PC-9 (cell line): ENCODE results near the gene SND1. TPM values are rescaled to one million over a fixed set of nuclear protein-coding genes. Genes with fewer than 3 reads are reported as not detected.

Source experiments
- BruUV-seq: library from RNA; stranded (reverse); fragments of 400-500 nt; replicated peaks from 2 replicates; lab custom pipeline; 2021; lab: Mats Ljungman, UMichigan
- CTCF ChIA-PET: fragments of 300-600 bp; sonication (Branson Sonifier 250); formaldehyde crosslinking; loops from one replicate; lab custom pipeline; 2022; ENCODE audit warnings: antibody characterized with exemption; lab: Charles Lee
- POLR2A ChIA-PET: fragments of 300-600 bp; sonication (Branson Sonifier 250); formaldehyde crosslinking; loops from one replicate; lab custom pipeline; 2022; ENCODE audit warnings: antibody characterized with exemption; ENCODE audit not compliant: unreplicated experiment; lab: Charles Lee
- DNase-seq, 2 experiments: peaks; one replicate each; pipeline versions ENCODE4 v3.0.0 to v3.0.0-alpha.2; 2015 to 2022; ENCODE audit warnings: mixed read lengths in 1 of 2
- H2AFZ ChIP-seq: fragments of 200-600 bp; sonication (generic); 2 replicates; pipeline ENCODE4 v1.8.1; 2017; ENCODE audit warnings: antibody characterized with exemption
- H3F3A ChIP-seq: fragments of 200-600 bp; sonication (generic); 2 replicates; pipeline ENCODE4 v1.8.1; 2017; ENCODE audit warnings: antibody characterized with exemption, mild to moderate bottlenecking, low read depth; ENCODE audit not compliant: insufficient read depth
- H3K27ac ChIP-seq: fragments of 200-600 bp; sonication (generic); 2 replicates; pipeline ENCODE4 v1.6.1; 2016; ENCODE audit warnings: mixed run types
- H3K27me3 ChIP-seq: fragments of 200-600 bp; sonication (generic); 2 replicates; pipeline ENCODE4 v1.6.1; 2016; ENCODE audit warnings: low read depth, mixed run types; ENCODE audit not compliant: insufficient read depth
- H3K36me3 ChIP-seq: fragments of 200-600 bp; sonication (generic); 2 replicates; pipeline ENCODE4 v1.6.1; 2016; ENCODE audit warnings: low read depth, mixed run types
- H3K4me1 ChIP-seq: fragments of 200-600 bp; sonication (generic); replicated peaks from 2 replicates; pipeline ENCODE4 v1.6.1; 2016; ENCODE audit warnings: mixed run types; ENCODE audit not compliant: insufficient read depth
- H3K4me2 ChIP-seq: fragments of 200-600 bp; sonication (generic); 2 replicates; pipeline ENCODE4 v1.6.1; 2017; ENCODE audit warnings: mixed run types
- H3K4me3 ChIP-seq: fragments of 200-600 bp; sonication (generic); 2 replicates; pipeline ENCODE4 v1.6.1; 2016; ENCODE audit warnings: mixed run types
- H3K79me2 ChIP-seq: fragments of 200-600 bp; sonication (generic); 2 replicates; pipeline ENCODE4 v1.6.1; 2017; ENCODE audit warnings: low read depth, mixed run types
- H3K9me2 ChIP-seq: fragments of 200-600 bp; sonication (generic); 2 replicates; pipeline ENCODE4 v1.8.1; 2017; ENCODE audit warnings: mild to moderate bottlenecking; ENCODE audit not compliant: insufficient read depth
- H3K9me3 ChIP-seq: fragments of 200-600 bp; sonication (generic); 2 replicates; pipeline ENCODE4 v1.8.1; 2016; ENCODE audit warnings: low read depth; ENCODE audit not compliant: insufficient read depth
- H4K20me1 ChIP-seq: fragments of 200-600 bp; sonication (generic); 2 replicates; pipeline ENCODE4 v1.8.1; 2017; ENCODE audit not compliant: insufficient read depth
- CTCF ChIP-seq: fragments of 200-600 bp; sonication (generic); conservative IDR thresholded peaks from 2 replicates; pipeline ENCODE4 v1.6.1; 2017; ENCODE audit warnings: mixed run types, antibody characterized with exemption, mild to moderate bottlenecking, moderate library complexity
- EZH2 ChIP-seq: fragments of 200-600 bp; sonication (generic); IDR thresholded peaks from 2 replicates; pipeline ENCODE4 v1.8.0; 2017; ENCODE audit warnings: antibody characterized with exemption, low read depth
- intact Hi-C: fragments of 100-400 bp; cut with micrococcal nuclease; formaldehyde crosslinking; loops from one replicate; pipeline ENCODE4 v1.10.0; 2022; ENCODE audit not compliant: unreplicated experiment
- total RNA-seq: library from RNA; stranded (reverse); gene quantifications from 2 replicates; pipeline ENCODE4 v1.2.3, GENCODE V29; 2021

Gene SND1
- total RNA-seq, 1 experiment from 2014 or later: 273 TPM

GRCh38 chr7:127933146-127933545 is 281.2 kb downstream of the SND1 start:
- ChIA-PET CTCF (no interaction called here), POLR2A (no interaction called here)
- Histone ChIP-seq H3F3A (no peaks in the 10 kb centered on the region), H3K27me3 (no peaks in the 10 kb centered on the region), H3K27ac (no peak overlapping the region), H3K4me3 (no peak overlapping the region), H3K9me3 (no peaks in the 10 kb centered on the region), H3K4me1 (no peaks in the 10 kb centered on the region), H3K4me2 (no peak overlapping the region), H2AFZ (no peak overlapping the region), H4K20me1 (no peaks in the 10 kb centered on the region), H3K36me3 (no peaks in the 10 kb centered on the region), H3K9me2 (no peaks in the 10 kb centered on the region), H3K79me2 (no peaks in the 10 kb centered on the region)
- intact Hi-C loops: no loop called here
- no TSS peak for BruUV-seq
- no peak for TF ChIP-seq EZH2
- no peak for TF ChIP-seq CTCF
- no peak for DNase-seq

GRCh38 chr7:127934711-127935110 is 282.7 kb downstream of the SND1 start:
- H3F3A ChIP-seq: no peaks in the 10 kb centered on the region
- H3K79me2 ChIP-seq: no peaks in the 10 kb centered on the region
- H3K9me3 ChIP-seq: no peaks in the 10 kb centered on the region
- no peaks in the 10 kb centered on the region for H3K36me3 ChIP-seq
- no peaks in the 10 kb centered on the region for H4K20me1 ChIP-seq
- DNase-seq: no peak
- no peak for TF ChIP-seq CTCF
- no peak for TF ChIP-seq EZH2
- BruUV-seq: no TSS peak
- H3K27me3 ChIP-seq: no peaks in the 10 kb centered on the region
- intact Hi-C loops: no loop called here
- H3K4me3 ChIP-seq: no peak overlapping the region
- H3K27ac ChIP-seq: no peak overlapping the region
- no peak overlapping the region for H2AFZ ChIP-seq
- no peaks in the 10 kb centered on the region for H3K4me1 ChIP-seq
- CTCF ChIA-PET: no interaction called here
- POLR2A ChIA-PET: no interaction called here
- no peaks in the 10 kb centered on the region for H3K9me2 ChIP-seq
- H3K4me2 ChIP-seq: no peak overlapping the region

- H3K36me3 ChIP-seq: no peaks in the 10 kb centered on the region
- TF ChIP-seq CTCF (no peak), EZH2 (no peak)
- no peaks in the 10 kb centered on the region for H3K79me2 ChIP-seq
- no peak overlapping the region for H3K4me3 ChIP-seq
- intact Hi-C loops: no loop called here
- H2AFZ ChIP-seq: no peak overlapping the region
- DNase-seq: no peak
- no peaks in the 10 kb centered on the region for H3K9me3 ChIP-seq
- no peaks in the 10 kb centered on the region for H3K9me2 ChIP-seq
- no peak overlapping the region for H3K4me2 ChIP-seq
- ChIA-PET POLR2A (no interaction called here), CTCF (no interaction called here)
- H3F3A ChIP-seq: no peaks in the 10 kb centered on the region
- H3K4me1 ChIP-seq: no peaks in the 10 kb centered on the region
- no peak overlapping the region for H3K27ac ChIP-seq
- no peaks in the 10 kb centered on the region for H3K27me3 ChIP-seq
- no peaks in the 10 kb centered on the region for H4K20me1 ChIP-seq
- no TSS peak for BruUV-seq
Observed at GRCh38 chr7:127935847-127936376, 283.9 kb downstream of the SND1 start.
